H9 (cell line): Measurements from ENCODE around the gene TADA3. TPM values are rescaled to one million over a fixed set of nuclear protein-coding genes. Genes with fewer than 3 reads are reported as not detected.

Experiments
- DNase-seq: peaks from one replicate; pipeline ENCODE4 v3.0.0-alpha.2; 2017
- H2AFZ ChIP-seq: one replicate; pipeline ENCODE4 v1.6.1; 2013; ENCODE audit warnings: mild to moderate bottlenecking, low read length, control low read depth, moderate library complexity
- H2AK5ac ChIP-seq: 2 replicates; pipeline ENCODE4 v1.6.1; 2013; ENCODE audit warnings: low read length, control low read depth, mixed read lengths; ENCODE audit not compliant: insufficient read length
- H2BK120ac ChIP-seq: one replicate; pipeline ENCODE4 v1.6.1; 2013; ENCODE audit warnings: low read depth, mild to moderate bottlenecking, low read length, control low read depth, inconsistent platforms; ENCODE audit not compliant: poor library complexity, severe bottlenecking
- H2BK12ac ChIP-seq: 2 replicates; pipeline ENCODE4 v1.6.1; 2013; ENCODE audit warnings: low read length, control low read depth, mixed read lengths, low read depth; ENCODE audit not compliant: insufficient read length
- H2BK15ac ChIP-seq: 2 replicates; pipeline ENCODE4 v1.6.1; 2013; ENCODE audit warnings: low read depth, low read length, control low read depth
- H2BK20ac ChIP-seq: one replicate; pipeline ENCODE4 v1.6.1; 2013; ENCODE audit warnings: low read depth, mild to moderate bottlenecking, low read length, control low read depth, inconsistent platforms; ENCODE audit not compliant: poor library complexity, severe bottlenecking
- H2BK5ac ChIP-seq: 2 replicates; pipeline ENCODE4 v1.6.1; 2013; ENCODE audit warnings: low read length, control low read depth, mixed read lengths; ENCODE audit not compliant: insufficient read length
- H3K14ac ChIP-seq: 2 replicates; pipeline ENCODE4 v1.6.1; 2013; ENCODE audit warnings: low read length, control low read depth; ENCODE audit not compliant: insufficient read depth
- H3K18ac ChIP-seq: 2 replicates; pipeline ENCODE4 v1.6.1; 2013; ENCODE audit warnings: low read depth, mild to moderate bottlenecking, mixed read lengths, low read length, control low read depth; ENCODE audit not compliant: insufficient read length
- H3K23ac ChIP-seq: 2 replicates; pipeline ENCODE4 v1.6.1; 2013; ENCODE audit warnings: low read length, control low read depth, mixed read lengths, low read depth; ENCODE audit not compliant: insufficient read length
- H3K23me2 ChIP-seq: 2 replicates; pipeline ENCODE4 v1.6.1; 2013; ENCODE audit warnings: low read depth, mild to moderate bottlenecking, mixed read lengths, low read length, control low read depth; ENCODE audit not compliant: insufficient read length, poor library complexity, severe bottlenecking
- H3K27ac ChIP-seq: 2 replicates; pipeline ENCODE4 v1.5.1; 2013; ENCODE audit warnings: low read length, control low read depth, mixed read lengths, low read depth; ENCODE audit not compliant: insufficient read length
- H3K27me3 ChIP-seq: 2 replicates; pipeline ENCODE4 v1.6.1; 2013; ENCODE audit warnings: low read length, control low read depth, inconsistent platforms; ENCODE audit not compliant: insufficient read depth
- H3K4ac ChIP-seq: 2 replicates; pipeline ENCODE4 v1.6.1; 2013; ENCODE audit warnings: low read depth, mild to moderate bottlenecking, control low read depth, inconsistent platforms, low read length, moderate library complexity
- H3K4me1 ChIP-seq: 2 replicates; pipeline ENCODE4 v1.6.1; 2013; ENCODE audit warnings: low read length, control low read depth, inconsistent platforms; ENCODE audit not compliant: insufficient read depth
- H3K4me2 ChIP-seq: 2 replicates; pipeline ENCODE4 v1.6.1; 2013; ENCODE audit warnings: low read length, control low read depth, mixed read lengths; ENCODE audit not compliant: insufficient read length, insufficient read depth
- H3K56ac ChIP-seq: 2 replicates; pipeline ENCODE4 v1.6.1; 2013; ENCODE audit warnings: low read depth, mild to moderate bottlenecking, mixed read lengths, low read length, control low read depth; ENCODE audit not compliant: insufficient read length
- H3K79me1 ChIP-seq: 2 replicates; pipeline ENCODE4 v1.6.1; 2013; ENCODE audit warnings: low read depth, mild to moderate bottlenecking, moderate library complexity, low read length, control low read depth, inconsistent platforms; ENCODE audit not compliant: insufficient read depth, poor library complexity, severe bottlenecking
- H3K79me2 ChIP-seq: 2 replicates; pipeline ENCODE4 v1.6.1; 2013; ENCODE audit warnings: low read length, control low read depth, inconsistent platforms; ENCODE audit not compliant: insufficient read depth
- H3K9ac ChIP-seq: 2 replicates; pipeline ENCODE4 v1.6.1; 2013; ENCODE audit warnings: low read length, control low read depth, mixed read lengths; ENCODE audit not compliant: insufficient read length; ENCODE audit errors: extremely low read depth
- H3K9me3 ChIP-seq: one replicate; pipeline ENCODE4 v1.6.1; 2013; ENCODE audit warnings: low read depth, low read length, inconsistent platforms; ENCODE audit not compliant: control insufficient read depth
- H3T11ph ChIP-seq: one replicate; pipeline ENCODE4 v1.6.1; 2013; ENCODE audit warnings: mild to moderate bottlenecking, low read length, control low read depth, inconsistent platforms
- H4K20me1 ChIP-seq: one replicate; pipeline ENCODE4 v1.6.1; 2013; ENCODE audit not compliant: control insufficient read depth, insufficient read length, insufficient read depth
- H4K5ac ChIP-seq: 2 replicates; pipeline ENCODE4 v1.6.1; 2013; ENCODE audit warnings: low read depth, mild to moderate bottlenecking, mixed read lengths, low read length, control low read depth; ENCODE audit not compliant: insufficient read length
- H4K8ac ChIP-seq: replicated peaks from 2 replicates; pipeline ENCODE4 v1.6.1; 2013; ENCODE audit warnings: low read length, control low read depth, mixed read lengths, low read depth; ENCODE audit not compliant: insufficient read length
- H4K91ac ChIP-seq: 2 replicates; pipeline ENCODE4 v1.6.1; 2013; ENCODE audit warnings: low read depth, mild to moderate bottlenecking, moderate library complexity, mixed read lengths, low read length, control low read depth; ENCODE audit not compliant: insufficient read length
- H3K27ac Mint-ChIP-seq, 3 experiments: 2 replicates in 2 of 3; 3 replicates in 1 of 3; pipeline ENCODE4 v1.8.0; 2020 to 2021; ENCODE audit warnings: mixed read lengths in 3 of 3, mild to moderate bottlenecking in 1 of 3, moderate library complexity in 1 of 3
- H3K27me3 Mint-ChIP-seq: 2 replicates; pipeline ENCODE4 v1.8.0; 2021; ENCODE audit warnings: low read depth, mild to moderate bottlenecking, moderate library complexity, mixed read lengths
- H3K36me3 Mint-ChIP-seq, 3 experiments: 2 replicates in 2 of 3; 3 replicates in 1 of 3; pipeline ENCODE4 v1.8.0; 2020 to 2021; ENCODE audit warnings: low read depth in 3 of 3, mixed read lengths in 3 of 3; ENCODE audit not compliant: insufficient read depth in 1 of 3
- H3K4me1 Mint-ChIP-seq, 2 experiments: 2 replicates each; pipeline ENCODE4 v1.8.0; 2020; ENCODE audit warnings: mixed read lengths in 2 of 2
- H3K4me3 Mint-ChIP-seq, 2 experiments: 2 replicates in 1 of 2; 3 replicates in 1 of 2; pipeline ENCODE4 v1.8.0; 2020 to 2021; ENCODE audit warnings: mild to moderate bottlenecking in 2 of 2, mixed read lengths in 2 of 2, moderate library complexity in 1 of 2
- H3K9me3 Mint-ChIP-seq, 2 experiments: 2 replicates in 1 of 2; 3 replicates in 1 of 2; pipeline ENCODE4 v1.8.0; 2020; ENCODE audit warnings: mild to moderate bottlenecking in 2 of 2, mixed read lengths in 2 of 2, moderate library complexity in 1 of 2
- WGBS: extraction: QIAGEN DNeasy Blood & Tissue Kit; methylation state at CpG from one replicate; pipeline ENCODE4 v1.1.7; 2013; ENCODE audit warnings: missing lambda C conversion rate, low lambda C conversion rate, mixed read lengths; ENCODE audit not compliant: insufficient read length; ENCODE audit errors: extremely low coverage; 5-methylcytosine and 5-hydroxymethylcytosine counted together
- total RNA-seq: library from RNA; stranded (reverse); gene quantifications from 2 replicates; pipeline ENCODE4 v1.2.1, GENCODE V29; 2021
- TF ChIP-seq, protein P1 (sequence below): fragments of 200-600 bp; sonication (generic); conservative IDR thresholded peaks from 3 replicates; pipeline ENCODE4 v1.8.0; 2021; ENCODE audit warnings: antibody characterized with exemption, mild to moderate bottlenecking

Gene TADA3
- total RNA-seq, 1 experiment from 2014 or later = 49.8 TPM

DNA sequence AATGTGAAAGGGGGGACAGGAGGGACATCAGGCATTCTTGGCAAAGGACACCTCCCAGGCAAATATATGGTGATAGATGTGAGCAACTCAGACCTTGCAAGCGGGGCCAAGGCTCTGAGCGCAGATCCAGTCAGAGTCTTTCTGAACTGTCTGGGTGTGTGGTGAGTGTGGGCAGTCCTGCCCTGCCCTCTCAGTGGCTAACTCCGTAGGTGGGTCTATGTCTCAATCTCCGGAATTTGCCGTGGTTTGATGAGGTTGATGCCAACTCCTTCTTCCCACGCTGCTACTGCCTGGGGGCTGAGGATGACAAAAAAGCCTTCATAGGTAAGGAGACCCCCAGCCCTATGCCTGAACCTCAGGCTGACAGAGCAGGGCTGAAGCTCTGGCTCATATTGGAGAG lies 25.2 kb upstream of the TADA3 start:
- Mint-ChIP-seq H3K27ac (no peak overlapping the region; a peak in 1 of 7 replicates), H3K4me1 (peaks cover 6 to 9% of the 10 kb centered on the region in 2 experiments), H3K4me3 (no peak overlapping the region), H3K36me3 (peaks cover 0 to 3% (median 0%) of the 10 kb centered on the region in 3 experiments; a peak in 1 of 7 replicates), H3K9me3 (no peaks in the 10 kb centered on the region), H3K27me3 (peaks cover 4% of the 10 kb centered on the region)
- Histone ChIP-seq H3K27ac (no peak overlapping the region), H3K4me1 (no peaks in the 10 kb centered on the region), H2BK120ac (no peak overlapping the region), H2BK5ac (no peak overlapping the region), H4K5ac (no peak overlapping the region), H3K4ac (no peak overlapping the region), H3T11ph (no peak overlapping the region), H4K8ac (no peak overlapping the region), H2AFZ (no peak overlapping the region), H2AK5ac (no peak overlapping the region), H3K4me2 (no peak overlapping the region), H3K79me1 (no peaks in the 10 kb centered on the region), H2BK12ac (no peak overlapping the region), H4K20me1 (no peaks in the 10 kb centered on the region), H3K79me2 (no peaks in the 10 kb centered on the region), H3K9me3 (no peaks in the 10 kb centered on the region), H4K91ac (no peak overlapping the region), H2BK20ac (no peak overlapping the region), H3K27me3 (no peaks in the 10 kb centered on the region), H3K56ac (no peak overlapping the region), H3K23ac (no peak overlapping the region), H3K23me2 (no peaks in the 10 kb centered on the region), H3K14ac (no peak overlapping the region), H3K9ac (no peak overlapping the region), H2BK15ac (no peak overlapping the region), H3K18ac (no peak overlapping the region)
- no CpG with 5 or more reads among the region's 6 CpGs for WGBS
- TF ChIP-seq, protein P1, sequence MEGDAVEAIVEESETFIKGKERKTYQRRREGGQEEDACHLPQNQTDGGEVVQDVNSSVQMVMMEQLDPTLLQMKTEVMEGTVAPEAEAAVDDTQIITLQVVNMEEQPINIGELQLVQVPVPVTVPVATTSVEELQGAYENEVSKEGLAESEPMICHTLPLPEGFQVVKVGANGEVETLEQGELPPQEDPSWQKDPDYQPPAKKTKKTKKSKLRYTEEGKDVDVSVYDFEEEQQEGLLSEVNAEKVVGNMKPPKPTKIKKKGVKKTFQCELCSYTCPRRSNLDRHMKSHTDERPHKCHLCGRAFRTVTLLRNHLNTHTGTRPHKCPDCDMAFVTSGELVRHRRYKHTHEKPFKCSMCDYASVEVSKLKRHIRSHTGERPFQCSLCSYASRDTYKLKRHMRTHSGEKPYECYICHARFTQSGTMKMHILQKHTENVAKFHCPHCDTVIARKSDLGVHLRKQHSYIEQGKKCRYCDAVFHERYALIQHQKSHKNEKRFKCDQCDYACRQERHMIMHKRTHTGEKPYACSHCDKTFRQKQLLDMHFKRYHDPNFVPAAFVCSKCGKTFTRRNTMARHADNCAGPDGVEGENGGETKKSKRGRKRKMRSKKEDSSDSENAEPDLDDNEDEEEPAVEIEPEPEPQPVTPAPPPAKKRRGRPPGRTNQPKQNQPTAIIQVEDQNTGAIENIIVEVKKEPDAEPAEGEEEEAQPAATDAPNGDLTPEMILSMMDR = no peak
- no peak for DNase-seq
